ENCODE data around the gene SNX24.
"Not testable (repeated sequence)": the region's sequence is repeated elsewhere in the genome, so short reads cannot be mapped to it uniquely, and the experiment has no call there.

SNX24 gene

GRCh38 chr5:122965111-122965510 lies 119.7 kb downstream of the SNX24 start:
- DNase-seq (ENCODE audit: extremely low read depth, low read depth), result no peak
- no peak overlapping the region for H3K4me3 ChIP-seq (replicated peaks; ENCODE audit: low read depth, low read length)
- TF ChIP-seq CTCF (IDR thresholded peaks at IDR 0.05; ENCODE audit: low read depth, low read length, missing control alignments), result no peak

GRCh38 chr5:122967085-122967484 lies 121.7 kb downstream of the SNX24 start:
- TF ChIP-seq CTCF (IDR thresholded peaks at IDR 0.05; ENCODE audit: low read depth, low read length, missing control alignments), result no peak
- no peak for DNase-seq (ENCODE audit: extremely low read depth, low read depth)
- H3K4me3 ChIP-seq (replicated peaks; ENCODE audit: low read depth, low read length), result no peak overlapping the region

GRCh38 chr5:122967625-122968024 lies 122.2 kb downstream of the SNX24 start:
- H3K4me3 ChIP-seq (replicated peaks; ENCODE audit: low read depth, low read length), result no peak overlapping the region
- TF ChIP-seq CTCF (IDR thresholded peaks at IDR 0.05; ENCODE audit: low read depth, low read length, missing control alignments), result no peak
- no peak for DNase-seq (ENCODE audit: extremely low read depth, low read depth)

- H3K4me3 ChIP-seq (replicated peaks; ENCODE audit: low read depth, low read length); DNase-seq (ENCODE audit: extremely low read depth, low read depth): not testable (repeated sequence)
Observed at GRCh38 chr5:122968056-122968455, 122.6 kb downstream of the SNX24 start.

GRCh38 chr5:122971333-122971732 lies 125.9 kb downstream of the SNX24 start:
- TF ChIP-seq CTCF (IDR thresholded peaks at IDR 0.05; ENCODE audit: low read depth, low read length, missing control alignments), result no peak
- DNase-seq (ENCODE audit: extremely low read depth, low read depth), result no peak
- H3K4me3 ChIP-seq (replicated peaks; ENCODE audit: low read depth, low read length), result no peak overlapping the region

- no peak overlapping the region for H3K4me3 ChIP-seq (replicated peaks; ENCODE audit: low read depth, low read length)
- DNase-seq (ENCODE audit: extremely low read depth, low read depth), result no peak
- TF ChIP-seq CTCF (IDR thresholded peaks at IDR 0.05; ENCODE audit: low read depth, low read length, missing control alignments), result no peak
Observed at GRCh38 chr5:122972877-122973276, 127.5 kb downstream of the SNX24 start.

- not testable (repeated sequence) for DNase-seq (ENCODE audit: extremely low read depth, low read depth); H3K4me3 ChIP-seq (replicated peaks; ENCODE audit: low read depth, low read length)
Observed at GRCh38 chr5:122973759-122974158, 128.3 kb downstream of the SNX24 start.

GRCh38 chr5:122974251-122974650 lies 128.8 kb downstream of the SNX24 start:
- not testable (repeated sequence) for H3K4me3 ChIP-seq (replicated peaks; ENCODE audit: low read depth, low read length); DNase-seq (ENCODE audit: extremely low read depth, low read depth)

GRCh38 chr5:122977319-122977718 lies 131.9 kb downstream of the SNX24 start:
- DNase-seq (ENCODE audit: extremely low read depth, low read depth), result no peak
- H3K4me3 ChIP-seq (replicated peaks; ENCODE audit: low read depth, low read length), result no peak overlapping the region
- TF ChIP-seq CTCF (IDR thresholded peaks at IDR 0.05; ENCODE audit: low read depth, low read length, missing control alignments), result no peak

All from HFF-Myc (cell line).